ENCODE measurements around the gene DUOXA1. TPM values are rescaled to one million over a fixed set of nuclear protein-coding genes. Genes with fewer than 3 reads are reported as not detected.

DUOXA1 gene
- total RNA-seq, 1 experiment from 2014 or later, result not detected

GRCh38 chr15:45174577-45174976 is 44.9 kb upstream of the DUOXA1 start:
- H3K27me3 ChIP-seq (ENCODE audit: low read length), result no peaks in the 10 kb centered on the region
- ATAC-seq (no peak), DNase-seq (no peak)
- no peaks in the 10 kb centered on the region for H3K36me3 ChIP-seq (ENCODE audit: low read depth, low read length)
- H4K20me1 ChIP-seq (ENCODE audit: low read length), result no peaks in the 10 kb centered on the region
- H3K4me1 ChIP-seq (ENCODE audit: insufficient read depth, low read length), result no peaks in the 10 kb centered on the region
- H3K9me2 ChIP-seq (replicated peaks; ENCODE audit: low read length), result no peaks in the 10 kb centered on the region
- H3K9me3 ChIP-seq (ENCODE audit: low read length), result no peaks in the 10 kb centered on the region
- H3K4me3 ChIP-seq (ENCODE audit: low read length), result no peak overlapping the region
- no peaks in the 10 kb centered on the region for H3F3A ChIP-seq (ENCODE audit: low read length, unreplicated experiment)
- no peak overlapping the region for H2AFZ ChIP-seq (ENCODE audit: low read length)
- CTCF ChIA-PET, result no interaction called here
- POLR2A ChIA-PET (ENCODE audit: unreplicated experiment), result no interaction called here
- intact Hi-C loops (cut with micrococcal nuclease), result no loop called here
- BruUV-seq (replicated peaks), result no TSS peak
- H3K9ac ChIP-seq (ENCODE audit: low read length), result no peak overlapping the region
- no peak overlapping the region for H3K4me2 ChIP-seq (ENCODE audit: low read length)
- H3K79me2 ChIP-seq (ENCODE audit: low read length), result no peaks in the 10 kb centered on the region
- no peak for TF ChIP-seq CTCF (conservative IDR thresholded peaks at IDR 0.05; ENCODE audit: low read depth, low read length)
- no peak for TF ChIP-seq EZH2phosphoT487 (IDR thresholded peaks at IDR 0.05; ENCODE audit: borderline replicate concordance, low read length)
- TF ChIP-seq EZH2 (IDR thresholded peaks at IDR 0.05; ENCODE audit: low read length, unreplicated experiment), result no peak
- H3K27ac ChIP-seq (ENCODE audit: low read length), result no peak overlapping the region

GRCh38 chr15:45174069-45174468 is 44.4 kb upstream of the DUOXA1 start:
- Histone ChIP-seq H3K9ac (ENCODE audit: low read length) (no peak overlapping the region), H3K4me3 (ENCODE audit: low read length) (no peak overlapping the region), H3K9me3 (ENCODE audit: low read length) (no peaks in the 10 kb centered on the region), H3K4me2 (ENCODE audit: low read length) (no peak overlapping the region), H3K79me2 (ENCODE audit: low read length) (no peaks in the 10 kb centered on the region), H4K20me1 (ENCODE audit: low read length) (no peaks in the 10 kb centered on the region), H3K27me3 (ENCODE audit: low read length) (no peaks in the 10 kb centered on the region), H3K9me2 (replicated peaks; ENCODE audit: low read length) (no peaks in the 10 kb centered on the region), H3F3A (ENCODE audit: low read length, unreplicated experiment) (no peaks in the 10 kb centered on the region), H3K36me3 (ENCODE audit: low read depth, low read length) (no peaks in the 10 kb centered on the region), H3K27ac (ENCODE audit: low read length) (no peak overlapping the region), H3K4me1 (ENCODE audit: insufficient read depth, low read length) (no peaks in the 10 kb centered on the region), H2AFZ (ENCODE audit: low read length) (no peak overlapping the region)
- TF ChIP-seq CTCF (conservative IDR thresholded peaks at IDR 0.05; ENCODE audit: low read depth, low read length) (no peak), EZH2phosphoT487 (IDR thresholded peaks at IDR 0.05; ENCODE audit: borderline replicate concordance, low read length) (no peak), EZH2 (IDR thresholded peaks at IDR 0.05; ENCODE audit: low read length, unreplicated experiment) (no peak)
- POLR2A ChIA-PET (ENCODE audit: unreplicated experiment), result no interaction called here
- CTCF ChIA-PET, result no interaction called here
- no TSS peak for BruUV-seq (replicated peaks)
- intact Hi-C loops (cut with micrococcal nuclease), result no loop called here
- no peak for ATAC-seq
- DNase-seq, result no peak

GRCh38 chr15:45171912-45172311 is 42.2 kb upstream of the DUOXA1 start:
- Histone ChIP-seq H3K4me3 (ENCODE audit: low read length) (no peak overlapping the region), H3K9ac (ENCODE audit: low read length) (no peak overlapping the region), H3K27ac (ENCODE audit: low read length) (no peak overlapping the region), H3K9me3 (ENCODE audit: low read length) (no peaks in the 10 kb centered on the region), H3K27me3 (ENCODE audit: low read length) (no peaks in the 10 kb centered on the region), H2AFZ (ENCODE audit: low read length) (no peak overlapping the region), H3K4me1 (ENCODE audit: insufficient read depth, low read length) (no peaks in the 10 kb centered on the region), H3K79me2 (ENCODE audit: low read length) (no peaks in the 10 kb centered on the region), H3K9me2 (replicated peaks; ENCODE audit: low read length) (no peaks in the 10 kb centered on the region), H3K36me3 (ENCODE audit: low read depth, low read length) (no peaks in the 10 kb centered on the region), H4K20me1 (ENCODE audit: low read length) (no peaks in the 10 kb centered on the region), H3F3A (ENCODE audit: low read length, unreplicated experiment) (no peaks in the 10 kb centered on the region), H3K4me2 (ENCODE audit: low read length) (no peak overlapping the region)
- ChIA-PET POLR2A (ENCODE audit: unreplicated experiment) (no interaction called here), CTCF (no interaction called here)
- BruUV-seq (replicated peaks), result no TSS peak
- TF ChIP-seq CTCF (conservative IDR thresholded peaks at IDR 0.05; ENCODE audit: low read depth, low read length) (no peak), EZH2 (IDR thresholded peaks at IDR 0.05; ENCODE audit: low read length, unreplicated experiment) (no peak), EZH2phosphoT487 (IDR thresholded peaks at IDR 0.05; ENCODE audit: borderline replicate concordance, low read length) (no peak)
- ATAC-seq (no peak), DNase-seq (no peak)
- intact Hi-C loops (cut with micrococcal nuclease), result no loop called here

Measured in PC-3 (cell line).